NT2/D1 (cell line): ENCODE results near the gene SDF4.

Source experiments
- SUZ12 ChIP-seq: IDR thresholded peaks from 2 replicates; pipeline ENCODE4 v1.6.1; 2011; ENCODE audit not compliant: insufficient read length, insufficient read depth; ENCODE audit errors: extremely low read depth
- YY1 ChIP-seq: IDR thresholded peaks from 2 replicates; pipeline ENCODE4 v1.6.1; 2011; ENCODE audit not compliant: insufficient read length, insufficient read depth

DNA sequence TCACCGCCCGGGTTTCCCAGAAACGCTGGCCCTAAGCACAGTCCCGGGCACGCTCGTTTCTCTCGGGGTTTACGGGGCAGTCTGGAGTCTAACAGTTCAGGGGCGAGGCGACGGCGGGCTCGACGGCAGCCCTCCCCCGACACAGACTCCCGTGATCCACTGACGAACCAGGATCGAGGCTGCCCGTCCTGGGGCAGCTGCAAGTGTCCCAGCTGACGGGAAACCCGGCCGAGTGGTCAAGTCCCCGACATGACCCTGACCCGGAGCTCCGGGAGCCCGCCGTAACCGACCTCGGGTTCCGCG is 41.4 kb upstream of the SDF4 start:
- no peak for TF ChIP-seq YY1
- no peak for TF ChIP-seq SUZ12
